ENCODE results near the gene ALOX12. TPM values are rescaled to one million over a fixed set of nuclear protein-coding genes. Genes with fewer than 3 reads are reported as not detected.
"Not testable (repeated sequence)": the region's sequence is repeated elsewhere in the genome, so short reads cannot be mapped to it uniquely, and the experiment has no call there.

Gene ALOX12
- total and polyA plus RNA-seq, 7 donors: 0.03 TPM; not detected in 6

GRCh38 chr17:6981426-6981825, 14.4 kb upstream of the ALOX12 start:
- WGBS, 3 donors: 35 to 50% (median 42%) methylated on average over 1 of the region's 1 CpG
- H3K27me3 ChIP-seq (ENCODE audit: insufficient read depth in 3 of 3, low read length in 2 of 3): no peaks in the 10 kb centered on the region
- no peaks in the 10 kb centered on the region for H3K4me1 ChIP-seq
- DNase-seq (no peak), ATAC-seq (no peak)
- TF ChIP-seq, protein P1, sequence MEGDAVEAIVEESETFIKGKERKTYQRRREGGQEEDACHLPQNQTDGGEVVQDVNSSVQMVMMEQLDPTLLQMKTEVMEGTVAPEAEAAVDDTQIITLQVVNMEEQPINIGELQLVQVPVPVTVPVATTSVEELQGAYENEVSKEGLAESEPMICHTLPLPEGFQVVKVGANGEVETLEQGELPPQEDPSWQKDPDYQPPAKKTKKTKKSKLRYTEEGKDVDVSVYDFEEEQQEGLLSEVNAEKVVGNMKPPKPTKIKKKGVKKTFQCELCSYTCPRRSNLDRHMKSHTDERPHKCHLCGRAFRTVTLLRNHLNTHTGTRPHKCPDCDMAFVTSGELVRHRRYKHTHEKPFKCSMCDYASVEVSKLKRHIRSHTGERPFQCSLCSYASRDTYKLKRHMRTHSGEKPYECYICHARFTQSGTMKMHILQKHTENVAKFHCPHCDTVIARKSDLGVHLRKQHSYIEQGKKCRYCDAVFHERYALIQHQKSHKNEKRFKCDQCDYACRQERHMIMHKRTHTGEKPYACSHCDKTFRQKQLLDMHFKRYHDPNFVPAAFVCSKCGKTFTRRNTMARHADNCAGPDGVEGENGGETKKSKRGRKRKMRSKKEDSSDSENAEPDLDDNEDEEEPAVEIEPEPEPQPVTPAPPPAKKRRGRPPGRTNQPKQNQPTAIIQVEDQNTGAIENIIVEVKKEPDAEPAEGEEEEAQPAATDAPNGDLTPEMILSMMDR (IDR thresholded peaks at IDR 0.05): no peak
- intact Hi-C loops (cut with DNase I): no loop called here
- H3K9me3 ChIP-seq: peaks cover 6% of the 10 kb centered on the region
- H3K36me3 ChIP-seq (ENCODE audit: insufficient read depth in 1 of 2, low read depth in 1 of 2): no peaks in the 10 kb centered on the region
- no peak overlapping the region for H3K4me3 ChIP-seq
- H3K27ac ChIP-seq: no peak overlapping the region

DNA sequence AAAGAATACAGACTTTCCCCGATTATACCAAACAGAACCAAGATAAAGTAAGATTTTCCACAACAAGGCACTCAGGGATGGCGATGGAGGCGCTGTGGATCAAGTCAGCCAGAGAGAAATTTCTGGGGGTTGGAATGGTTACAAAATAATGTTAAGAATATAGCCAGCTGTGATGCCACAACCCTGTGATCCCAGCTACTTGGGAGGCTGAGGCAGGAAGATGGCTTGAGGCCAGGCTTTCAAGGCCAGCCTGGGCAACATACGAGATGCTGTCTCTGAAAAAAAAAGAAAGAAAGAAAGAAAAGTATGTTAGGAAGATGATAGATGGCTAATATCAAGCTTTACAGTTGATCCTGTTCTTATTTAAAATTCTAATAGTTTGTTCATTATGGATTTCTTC, 10.6 kb upstream of the ALOX12 start:
- intact Hi-C loops (cut with DNase I): no loop called here
- H3K4me3 ChIP-seq: no peak overlapping the region
- no peaks in the 10 kb centered on the region for H3K27me3 ChIP-seq (ENCODE audit: insufficient read depth in 3 of 3, low read length in 2 of 3)
- DNase-seq (no peak), ATAC-seq (no peak)
- WGBS, 3 donors: 66 to 80% (median 75%) methylated on average over 4 of the region's 4 CpGs
- no peaks in the 10 kb centered on the region for H3K4me1 ChIP-seq
- peaks cover 4% of the 10 kb centered on the region for H3K9me3 ChIP-seq
- H3K27ac ChIP-seq: no peak overlapping the region
- no peaks in the 10 kb centered on the region for H3K36me3 ChIP-seq (ENCODE audit: insufficient read depth in 1 of 2, low read depth in 1 of 2)
- TF ChIP-seq, protein P1 (IDR thresholded peaks at IDR 0.05): no peak

GRCh38 chr17:6986676-6987075, 9.2 kb upstream of the ALOX12 start:
- DNase-seq (no peak), ATAC-seq (no peak)
- intact Hi-C loops (cut with DNase I): no loop called here
- WGBS, 3 donors: 44 to 55% (median 54%) methylated on average over 3 of the region's 3 CpGs
- Histone ChIP-seq H3K27ac (no peak overlapping the region), H3K27me3 (ENCODE audit: insufficient read depth in 3 of 3, low read length in 2 of 3) (no peaks in the 10 kb centered on the region), H3K4me1 (no peaks in the 10 kb centered on the region), H3K9me3 (peaks cover 4% of the 10 kb centered on the region), H3K36me3 (ENCODE audit: insufficient read depth in 1 of 2, low read depth in 1 of 2) (no peaks in the 10 kb centered on the region), H3K4me3 (no peak overlapping the region)
- TF ChIP-seq, protein P1 (IDR thresholded peaks at IDR 0.05): no peak

DNA sequence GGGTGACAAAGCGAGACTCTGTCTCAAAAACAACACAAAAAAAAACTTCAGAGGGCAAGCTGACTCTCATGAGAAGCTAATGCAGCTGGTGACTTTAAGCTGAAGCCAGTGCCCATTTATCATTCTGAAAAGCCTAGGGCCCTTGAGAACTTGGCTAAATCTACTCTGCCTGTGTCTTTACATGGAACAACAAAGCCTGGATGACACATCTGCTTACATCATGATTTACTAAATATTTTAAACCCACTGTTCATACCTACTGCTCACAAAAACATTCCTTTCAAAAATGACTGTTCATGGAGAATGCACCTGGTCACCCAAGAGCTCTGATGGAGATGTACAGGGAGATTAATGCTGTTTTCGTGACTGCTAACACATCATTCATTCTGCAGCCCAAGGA, 6.1 kb upstream of the ALOX12 start:
- H3K4me1 ChIP-seq: no peaks in the 10 kb centered on the region
- no peak for DNase-seq
- 81 to 89% (median 84%) methylated on average over 2 of the region's 2 CpGs for WGBS, 3 donors
- no peaks in the 10 kb centered on the region for H3K36me3 ChIP-seq (ENCODE audit: insufficient read depth in 1 of 2, low read depth in 1 of 2)
- no peak for ATAC-seq
- peaks cover 4% of the 10 kb centered on the region for H3K9me3 ChIP-seq
- H3K27ac ChIP-seq: no peak overlapping the region
- H3K4me3 ChIP-seq: no peak overlapping the region
- no peaks in the 10 kb centered on the region for H3K27me3 ChIP-seq (ENCODE audit: insufficient read depth in 3 of 3, low read length in 2 of 3)
- intact Hi-C loops (cut with DNase I): no loop called here
- TF ChIP-seq, protein P1 (IDR thresholded peaks at IDR 0.05): no peak

DNA sequence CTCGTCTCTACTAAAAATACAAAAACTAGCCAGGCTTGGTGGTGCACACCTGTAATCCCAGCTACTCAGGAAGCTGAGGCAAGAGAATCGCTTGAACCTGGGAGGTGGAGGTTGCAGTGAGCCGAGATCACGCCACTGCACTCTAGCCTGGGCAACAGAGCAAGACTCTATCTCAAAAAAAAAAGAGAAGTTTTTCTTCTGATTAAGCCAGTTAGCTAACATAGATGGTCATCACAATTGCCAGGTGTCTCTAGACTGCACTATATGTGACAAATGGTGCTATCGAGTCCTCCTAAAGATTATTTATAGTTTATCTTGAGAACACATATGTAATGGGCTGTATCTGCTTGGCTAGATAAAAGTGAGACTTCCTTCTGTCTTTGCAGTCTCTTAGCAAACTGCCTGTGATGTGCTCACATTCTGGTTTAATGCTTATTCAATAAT, 2.2 kb upstream of the ALOX12 start:
- WGBS, 3 donors: 81 to 90% (median 82%) methylated on average over 5 of the region's 5 CpGs
- H3K27ac ChIP-seq, ATAC-seq: not testable (repeated sequence)

More for the DNA sequence above, 2.2 kb upstream of the ALOX12 start:
- H3K4me1 ChIP-seq; H3K27me3 ChIP-seq (ENCODE audit: insufficient read depth in 3 of 3, low read length in 2 of 3); H3K4me3 ChIP-seq; DNase-seq; H3K9me3 ChIP-seq; intact Hi-C loops (cut with DNase I); H3K36me3 ChIP-seq (ENCODE audit: insufficient read depth in 1 of 2, low read depth in 1 of 2): not testable (repeated sequence)

All from psoas muscle (tissue), 8 donors.